Smooth muscle cell (in vitro differentiated cells): Measurements from ENCODE around the gene EEF2K. TPM values are rescaled to one million over a fixed set of nuclear protein-coding genes. Genes with fewer than 3 reads are reported as not detected.

Experiments
- DNase-seq: peaks from one replicate; lab custom pipeline; 2025; ENCODE audit not compliant: unreplicated experiment; lab: John Stamatoyannopoulos, UW
- H2AFZ ChIP-seq: fragments of 200-600 bp; sonication (generic); 2 replicates; pipeline ENCODE4 v1.6.0; 2016; ENCODE audit warnings: antibody characterized with exemption, low read depth, mild to moderate bottlenecking
- H3F3A ChIP-seq: fragments of 200-600 bp; sonication (generic); 2 replicates; pipeline ENCODE4 v1.6.0; 2017; ENCODE audit warnings: antibody characterized with exemption, low read depth
- H3K27ac ChIP-seq: fragments of 200-600 bp; sonication (generic); 2 replicates; pipeline ENCODE4 v1.5.1; 2016; ENCODE audit warnings: low read depth, mild to moderate bottlenecking
- H3K27me3 ChIP-seq: fragments of 200-600 bp; sonication (generic); 2 replicates; pipeline ENCODE4 v1.6.1; 2016; ENCODE audit warnings: low read depth, mild to moderate bottlenecking
- H3K36me3 ChIP-seq: fragments of 200-600 bp; sonication (generic); 2 replicates; pipeline ENCODE4 v1.5.1; 2016; ENCODE audit warnings: low read depth
- H3K4me1 ChIP-seq: fragments of 200-600 bp; sonication (generic); 2 replicates; pipeline ENCODE4 v1.5.1; 2016; ENCODE audit warnings: low read depth
- H3K4me2 ChIP-seq: fragments of 200-600 bp; sonication (generic); 2 replicates; pipeline ENCODE4 v1.6.0; 2016; ENCODE audit warnings: mild to moderate bottlenecking
- H3K4me3 ChIP-seq: fragments of 200-600 bp; sonication (generic); 2 replicates; pipeline ENCODE4 v1.5.1; 2016; ENCODE audit warnings: mild to moderate bottlenecking
- H3K79me2 ChIP-seq: fragments of 200-600 bp; sonication (generic); 2 replicates; pipeline ENCODE4 v1.6.0; 2016; ENCODE audit warnings: low read depth, mild to moderate bottlenecking
- H3K9ac ChIP-seq: fragments of 200-600 bp; sonication (generic); 2 replicates; pipeline ENCODE4 v1.6.0; 2016; ENCODE audit warnings: low read depth
- H3K9me3 ChIP-seq: fragments of 200-600 bp; sonication (generic); replicated peaks from 2 replicates; pipeline ENCODE4 v1.5.1; 2016; ENCODE audit warnings: low read depth
- H4K20me1 ChIP-seq: fragments of 200-600 bp; sonication (generic); 2 replicates; pipeline ENCODE4 v1.6.0; 2016; ENCODE audit warnings: low read depth
- WGBS: methylation state at CpG from one replicate; pipeline ENCODE4 v1.1.7; 2016; ENCODE audit warnings: low lambda C conversion rate; 5-methylcytosine and 5-hydroxymethylcytosine counted together
- polyA plus RNA-seq: library from polyadenylated mRNA; unstranded; fragments of >200 nt; fragmentation: Nextera tagmentation; extraction: Ambion mirVana; gene quantifications from 2 replicates; pipeline ENCODE4 v1.2.1, GENCODE V29; 2016
- total RNA-seq: library from RNA; depleted of rRNA; stranded (reverse); fragments of >200 nt; gene quantifications from 2 replicates; pipeline ENCODE4 v1.2.3, GENCODE V29; 2014
- TF ChIP-seq, protein P1 (sequence below): fragments of 200-600 bp; sonication (generic); IDR thresholded peaks from 2 replicates; pipeline ENCODE4 v1.5.1; 2017; ENCODE audit warnings: borderline replicate concordance, mild to moderate bottlenecking, antibody characterized with exemption; ENCODE audit not compliant: insufficient read depth, poor library complexity, severe bottlenecking

The EEF2K gene
- total and polyA plus RNA-seq, 2 experiments from 2014 or later, result 8.7 to 12.8 TPM

DNA sequence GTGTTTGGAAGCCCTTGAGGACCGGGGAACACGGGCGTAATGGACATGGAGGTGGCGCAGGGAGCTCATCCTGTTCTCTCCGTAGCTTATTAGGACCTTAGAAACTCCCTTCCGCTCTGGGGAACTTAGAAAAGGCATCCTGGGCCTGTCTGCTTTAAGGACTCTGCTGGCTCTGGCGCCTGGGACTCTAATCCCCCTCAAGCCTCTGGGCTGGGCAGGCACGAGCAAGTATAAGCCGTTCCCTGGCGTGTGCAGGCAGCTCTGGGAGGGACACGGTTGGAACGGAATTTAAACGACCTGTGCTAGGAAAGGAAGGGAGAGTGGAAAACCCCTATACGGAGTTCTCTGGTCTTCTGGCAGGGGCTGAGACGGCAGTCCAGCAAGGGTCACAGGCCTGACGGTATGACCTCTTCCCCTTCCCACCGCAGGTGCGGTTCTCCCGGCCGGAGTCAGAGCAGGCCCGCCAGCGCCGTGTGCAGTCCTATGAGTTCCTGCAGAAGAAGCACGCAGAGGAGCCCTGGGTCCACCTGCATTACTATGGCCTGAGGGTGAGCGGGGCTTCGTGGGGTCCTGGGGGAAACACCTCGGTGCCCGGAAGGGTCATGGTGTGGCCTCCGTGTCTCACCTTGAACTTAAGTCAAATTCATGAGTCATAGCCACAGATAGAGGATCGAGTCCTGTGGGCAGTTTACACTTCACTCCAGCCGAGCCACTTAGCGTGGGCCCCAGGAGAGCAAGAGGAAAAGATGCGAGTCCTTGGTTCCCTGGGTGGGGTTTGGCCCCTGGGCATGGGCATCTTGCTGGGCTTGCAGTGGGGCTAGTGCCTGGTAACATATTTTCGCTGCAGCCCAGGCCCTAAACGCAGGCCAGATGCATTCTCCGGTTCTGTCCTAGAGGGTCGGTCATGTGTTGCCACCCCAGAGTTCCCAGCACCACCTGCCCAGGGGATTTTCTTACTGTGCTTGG, 108.9 kb downstream of the EEF2K start:
- H3K9ac ChIP-seq, result no peak overlapping the region
- no peak overlapping the region for H3K4me3 ChIP-seq
- no peaks in the 10 kb centered on the region for H3K36me3 ChIP-seq
- H3F3A ChIP-seq, result no peaks in the 10 kb centered on the region
- H4K20me1 ChIP-seq, result no peaks in the 10 kb centered on the region
- no peaks in the 10 kb centered on the region for H3K79me2 ChIP-seq
- H3K27me3 ChIP-seq, result no peaks in the 10 kb centered on the region
- no peaks in the 10 kb centered on the region for H3K4me1 ChIP-seq
- no peak overlapping the region for H3K27ac ChIP-seq
- WGBS, result 80% methylated on average over 37 of the region's 37 CpGs
- H3K9me3 ChIP-seq, result no peaks in the 10 kb centered on the region
- no peak overlapping the region for H3K4me2 ChIP-seq
- TF ChIP-seq, protein P1, sequence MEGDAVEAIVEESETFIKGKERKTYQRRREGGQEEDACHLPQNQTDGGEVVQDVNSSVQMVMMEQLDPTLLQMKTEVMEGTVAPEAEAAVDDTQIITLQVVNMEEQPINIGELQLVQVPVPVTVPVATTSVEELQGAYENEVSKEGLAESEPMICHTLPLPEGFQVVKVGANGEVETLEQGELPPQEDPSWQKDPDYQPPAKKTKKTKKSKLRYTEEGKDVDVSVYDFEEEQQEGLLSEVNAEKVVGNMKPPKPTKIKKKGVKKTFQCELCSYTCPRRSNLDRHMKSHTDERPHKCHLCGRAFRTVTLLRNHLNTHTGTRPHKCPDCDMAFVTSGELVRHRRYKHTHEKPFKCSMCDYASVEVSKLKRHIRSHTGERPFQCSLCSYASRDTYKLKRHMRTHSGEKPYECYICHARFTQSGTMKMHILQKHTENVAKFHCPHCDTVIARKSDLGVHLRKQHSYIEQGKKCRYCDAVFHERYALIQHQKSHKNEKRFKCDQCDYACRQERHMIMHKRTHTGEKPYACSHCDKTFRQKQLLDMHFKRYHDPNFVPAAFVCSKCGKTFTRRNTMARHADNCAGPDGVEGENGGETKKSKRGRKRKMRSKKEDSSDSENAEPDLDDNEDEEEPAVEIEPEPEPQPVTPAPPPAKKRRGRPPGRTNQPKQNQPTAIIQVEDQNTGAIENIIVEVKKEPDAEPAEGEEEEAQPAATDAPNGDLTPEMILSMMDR, result no peak
- no peak overlapping the region for H2AFZ ChIP-seq
- no peak for DNase-seq

DNA sequence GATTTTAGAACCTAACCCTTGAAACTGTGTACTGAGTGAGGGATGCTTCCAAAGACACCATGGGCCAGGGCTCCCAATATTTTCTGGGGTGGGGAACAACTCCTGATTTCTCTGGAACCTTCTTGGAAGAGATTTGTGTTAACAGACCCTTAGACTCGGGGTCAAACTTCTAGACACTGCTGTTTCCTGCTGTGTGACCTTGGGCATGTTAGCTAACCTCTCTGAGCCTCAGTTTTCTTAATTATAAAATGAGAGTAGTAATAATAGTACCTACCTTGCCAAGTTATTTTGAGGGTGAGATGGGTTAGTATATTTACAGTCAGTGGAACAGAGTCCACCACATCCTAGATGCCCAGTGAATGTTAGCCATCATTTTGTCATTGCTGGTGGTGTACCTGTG, 109.9 kb downstream of the EEF2K start:
- H3K4me2 ChIP-seq, result no peak overlapping the region
- H3K79me2 ChIP-seq, result no peaks in the 10 kb centered on the region
- no peaks in the 10 kb centered on the region for H3K9me3 ChIP-seq
- TF ChIP-seq, protein P1, result no peak
- H3F3A ChIP-seq, result no peaks in the 10 kb centered on the region
- H3K9ac ChIP-seq, result no peak overlapping the region
- H3K4me3 ChIP-seq, result no peak overlapping the region
- peaks cover 5% of the 10 kb centered on the region for H4K20me1 ChIP-seq
- no peak overlapping the region for H3K27ac ChIP-seq
- H3K27me3 ChIP-seq, result no peaks in the 10 kb centered on the region
- DNase-seq, result no peak
- no peaks in the 10 kb centered on the region for H3K36me3 ChIP-seq
- no peaks in the 10 kb centered on the region for H3K4me1 ChIP-seq
- 96% methylated on average over 1 of the region's 1 CpG for WGBS
- H2AFZ ChIP-seq, result no peak overlapping the region

DNA sequence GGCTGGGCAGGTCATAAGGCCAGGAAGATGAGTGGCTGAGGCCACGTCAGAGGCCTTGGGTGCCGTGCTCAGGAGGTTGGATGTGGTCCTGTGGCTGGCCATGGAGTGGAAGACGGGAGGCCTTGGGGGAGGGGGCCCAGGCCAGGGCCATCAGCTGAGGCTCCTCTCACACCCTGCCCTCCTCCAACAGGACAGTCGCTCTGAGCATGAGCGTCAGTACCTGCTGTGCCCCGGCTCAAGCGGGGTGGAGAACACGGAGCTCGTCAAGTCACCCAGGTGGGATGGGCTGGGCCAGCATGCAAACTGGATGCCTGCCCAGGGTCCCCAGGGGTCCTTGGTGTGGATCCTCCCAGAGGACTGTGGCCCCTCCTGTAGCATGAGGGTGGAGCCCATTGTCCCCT, 110.3 kb downstream of the EEF2K start:
- Histone ChIP-seq H3K27me3 (no peaks in the 10 kb centered on the region), H3K4me1 (no peaks in the 10 kb centered on the region), H2AFZ (no peak overlapping the region), H4K20me1 (peaks cover 10% of the 10 kb centered on the region), H3K79me2 (no peaks in the 10 kb centered on the region), H3K27ac (no peak overlapping the region), H3F3A (no peaks in the 10 kb centered on the region), H3K9me3 (no peaks in the 10 kb centered on the region), H3K9ac (no peak overlapping the region), H3K36me3 (no peaks in the 10 kb centered on the region), H3K4me3 (no peak overlapping the region), H3K4me2 (no peak overlapping the region)
- DNase-seq, result no peak
- WGBS, result 97% methylated on average over 9 of the region's 9 CpGs
- TF ChIP-seq, protein P1, result no peak
